CD8-positive, alpha-beta memory T cell (primary cell): ENCODE measurements around the gene NRBP1. TPM values are rescaled to one million over a fixed set of nuclear protein-coding genes. Genes with fewer than 3 reads are reported as not detected.

Source experiments
- CTCF ChIA-PET: fragments of 350-600 bp; sonication (Branson Sonifier 250); formaldehyde crosslinking; loops from one replicate; lab custom pipeline; 2021; ENCODE audit warnings: antibody characterized with exemption; lab: Charles Lee
- POLR2A ChIA-PET: fragments of 350-600 bp; sonication (Branson Sonifier 250); formaldehyde crosslinking; loops from one replicate; lab custom pipeline; 2021; ENCODE audit warnings: antibody characterized with exemption; lab: Charles Lee
- DNase-seq, 5 donors: peaks; one replicate each; pipeline versions ENCODE4 v3.0.0 to v3.0.0-alpha.2; 2020 to 2022; ENCODE audit warnings: mixed read lengths in 1 of 5
- H3K27ac ChIP-seq: one replicate; pipeline ENCODE4 v1.7.0; 2013; ENCODE audit warnings: low read depth, mild to moderate bottlenecking, low read length, moderate library complexity
- H3K27me3 ChIP-seq: 2 replicates; pipeline ENCODE4 v1.7.0; 2013; ENCODE audit warnings: low read length, mild to moderate bottlenecking; ENCODE audit not compliant: insufficient read depth, poor library complexity, severe bottlenecking
- H3K36me3 ChIP-seq: 2 replicates; pipeline ENCODE4 v1.7.0; 2013; ENCODE audit warnings: mild to moderate bottlenecking, low read length, moderate library complexity; ENCODE audit not compliant: insufficient read depth
- H3K4me1 ChIP-seq: 2 replicates; pipeline ENCODE4 v1.7.0; 2013; ENCODE audit warnings: mild to moderate bottlenecking, low read length, moderate library complexity; ENCODE audit not compliant: insufficient read depth
- H3K4me3 ChIP-seq: 2 replicates; pipeline ENCODE4 v1.7.0; 2013; ENCODE audit warnings: mild to moderate bottlenecking, low read length
- H3K9me3 ChIP-seq: 2 replicates; pipeline ENCODE4 v1.7.0; 2013; ENCODE audit warnings: mild to moderate bottlenecking, low read length
- H3K27ac Mint-ChIP-seq, 8 donors: one replicate each; pipeline ENCODE4 v1.8.0; 2020 to 2021; ENCODE audit warnings: mixed read lengths in 8 of 8, mild to moderate bottlenecking in 6 of 8, inconsistent platforms in 3 of 8, moderate library complexity in 3 of 8
- H3K27me3 Mint-ChIP-seq, 2 donors: one replicate each; pipeline ENCODE4 v1.8.0; 2020 to 2021; ENCODE audit warnings: mixed read lengths in 2 of 2, mild to moderate bottlenecking in 1 of 2, moderate library complexity in 1 of 2
- H3K36me3 Mint-ChIP-seq, 3 donors: one replicate each; pipeline ENCODE4 v1.8.0; 2020 to 2021; ENCODE audit warnings: mixed read lengths in 3 of 3, inconsistent platforms in 1 of 3, mild to moderate bottlenecking in 1 of 3
- H3K4me1 Mint-ChIP-seq, 3 donors: one replicate each; pipeline ENCODE4 v1.8.0; 2020 to 2021; ENCODE audit warnings: mixed read lengths in 3 of 3, inconsistent platforms in 1 of 3, mild to moderate bottlenecking in 1 of 3
- H3K4me3 Mint-ChIP-seq, 7 donors: one replicate each; pipeline ENCODE4 v1.8.0; 2020 to 2021; ENCODE audit warnings: mixed read lengths in 7 of 7, mild to moderate bottlenecking in 6 of 7, moderate library complexity in 4 of 7, inconsistent platforms in 2 of 7
- H3K9me3 Mint-ChIP-seq, 5 donors: one replicate each; pipeline ENCODE4 v1.8.0; 2020 to 2022; ENCODE audit warnings: mixed read lengths in 5 of 5, mild to moderate bottlenecking in 3 of 5, moderate library complexity in 2 of 5, inconsistent platforms in 1 of 5
- polyA plus RNA-seq: library from polyadenylated mRNA; unstranded; fragments of 300-500 nt; fragmentation: Illumina TruSeq; gene quantifications from one replicate; pipeline ENCODE4 v1.2.3, GENCODE V29; 2021
- total RNA-seq, 2 experiments: library from RNA; stranded (reverse); gene quantifications; one replicate each; pipeline ENCODE4 v1.2.3, GENCODE V29; 2021

Gene NRBP1
- total and polyA plus RNA-seq, 3 experiments from 2014 or later = 77.2 to 128 (median 81.0) TPM

- DNase-seq = no peak
- no peaks in the 10 kb centered on the region for H3K9me3 ChIP-seq
- Mint-ChIP-seq H3K4me1 (no peaks in the 10 kb centered on the region), H3K27me3 (no peaks in the 10 kb centered on the region), H3K27ac (peak overlapping the region in 1 of 8 donors; percentile 31), H3K4me3 (no peak overlapping the region), H3K9me3 (no peaks in the 10 kb centered on the region), H3K36me3 (peaks cover 4 to 42% (median 19%) of the 10 kb centered on the region in 3 donors)
- H3K4me1 ChIP-seq = no peaks in the 10 kb centered on the region
- H3K4me3 ChIP-seq = no peak overlapping the region
- no peaks in the 10 kb centered on the region for H3K27me3 ChIP-seq
- peaks cover 8% of the 10 kb centered on the region for H3K36me3 ChIP-seq
- ChIA-PET CTCF (no interaction called here), POLR2A (interaction anchor here (0.7 kb wide), 1 partner anchor 12 kb away, joined by 4 read pairs; no protein-coding TSS in a partner anchor)
- no peak overlapping the region for H3K27ac ChIP-seq
These were observed 43.5 kb downstream of the NRBP1 start for GRCh38 chr2:27471961-27472360.

- Histone ChIP-seq H3K4me1 (peaks cover 9% of the 10 kb centered on the region), H3K9me3 (no peaks in the 10 kb centered on the region), H3K27ac (no peak overlapping the region), H3K36me3 (no peaks in the 10 kb centered on the region), H3K27me3 (no peaks in the 10 kb centered on the region), H3K4me3 (no peak overlapping the region)
- DNase-seq = no peak
- H3K36me3 Mint-ChIP-seq = peaks cover 0 to 35% (median 10%) of the 10 kb centered on the region in 3 donors
- H3K27ac Mint-ChIP-seq = peak overlapping the region in 4 of 8 donors; percentile 44 to 89 (median 82)
- H3K4me1 Mint-ChIP-seq = peaks cover 13 to 18% (median 15%) of the 10 kb centered on the region in 3 donors
- H3K4me3 Mint-ChIP-seq = no peak overlapping the region
- no peaks in the 10 kb centered on the region for H3K9me3 Mint-ChIP-seq
- ChIA-PET CTCF (no interaction called here), POLR2A (no interaction called here)
- H3K27me3 Mint-ChIP-seq = no peaks in the 10 kb centered on the region
These were observed 57.1 kb downstream of the NRBP1 start for GRCh38 chr2:27485496-27485895.

GRCh38 chr2:27489118-27489497 is 60.7 kb downstream of the NRBP1 start:
- peaks cover 9 to 13% of the 10 kb centered on the region in 2 donors for H3K27me3 Mint-ChIP-seq
- peaks cover 13 to 28% (median 15%) of the 10 kb centered on the region in 3 donors for H3K4me1 Mint-ChIP-seq
- H3K9me3 Mint-ChIP-seq = no peaks in the 10 kb centered on the region

GRCh38 chr2:27489498-27490397 is 61.3 kb downstream of the NRBP1 start, which contains the start of gene IFT172:
IFT172 (minus strand) TSS chr2:27489743; CDS start chr2:27489653, 90 bp downstream.
- peak; percentile 99 to 100 (median 99) for DNase-seq
- no peaks in the 10 kb centered on the region for H3K9me3 ChIP-seq
- Mint-ChIP-seq H3K4me3 (peak within 1 kb of the TSS; percentile 72 to 92 (median 88)), H3K27ac (peak within 1 kb of the TSS; percentile 92 to 100 (median 99)), H3K9me3 (no peaks in the 10 kb centered on the region), H3K36me3 (peaks cover 0 to 8% (median 3%) of the 10 kb centered on the region in 3 donors), H3K4me1 (peaks cover 13 to 32% (median 15%) of the 10 kb centered on the region in 3 donors), H3K27me3 (peaks cover 14 to 17% of the 10 kb centered on the region in 2 donors)
- H3K27ac ChIP-seq = peak within 1 kb of the TSS; percentile 92
- H3K36me3 ChIP-seq = no peaks in the 10 kb centered on the region
- POLR2A ChIA-PET = interaction anchor here (1.2 kb wide), 1 partner anchor 62 kb away, joined by 3 read pairs; the partner anchor contains the start of gene NRBP1
- H3K27me3 ChIP-seq = peaks cover 9% of the 10 kb centered on the region
- peaks cover 14% of the 10 kb centered on the region for H3K4me1 ChIP-seq
- peak within 1 kb of the TSS; percentile 79 for H3K4me3 ChIP-seq
- CTCF ChIA-PET = no interaction called here

More at GRCh38 chr2:27489118-27489497, 60.7 kb downstream of the NRBP1 start:
- CTCF ChIA-PET = no interaction called here
- H3K27ac Mint-ChIP-seq = peak overlapping the region; percentile 92 to 100 (median 99)
- H3K9me3 ChIP-seq = no peaks in the 10 kb centered on the region
- no peak for DNase-seq
- peak overlapping the region; percentile 72 to 92 (median 88) for H3K4me3 Mint-ChIP-seq
- peak overlapping the region; percentile 79 for H3K4me3 ChIP-seq
- H3K36me3 Mint-ChIP-seq = peaks cover 0 to 10% (median 3%) of the 10 kb centered on the region in 3 donors
- no peaks in the 10 kb centered on the region for H3K36me3 ChIP-seq
- POLR2A ChIA-PET = no interaction called here
- peaks cover 9% of the 10 kb centered on the region for H3K4me1 ChIP-seq
- H3K27ac ChIP-seq = peak overlapping the region; percentile 92
- peaks cover 4% of the 10 kb centered on the region for H3K27me3 ChIP-seq

Other genes with a start within 250 kb of the NRBP1 start
- gene ATRAID, start 216.6 kb upstream of the NRBP1 start, total RNA-seq = 100 to 1,000 TPM; 101 to 106 TPM
- 296 TPM for gene ATRAID, start 216.6 kb upstream of the NRBP1 start, polyA plus RNA-seq
- 100 to 1,000 TPM; 109 to 110 TPM for gene SLC5A6, start 216.4 kb upstream of the NRBP1 start, total RNA-seq
- 21.0 TPM for gene SLC5A6, start 216.4 kb upstream of the NRBP1 start, polyA plus RNA-seq
- gene CAD, start 211.3 kb upstream of the NRBP1 start, total RNA-seq = 100 to 1,000 TPM; 147 to 154 TPM
- gene CAD, start 211.3 kb upstream of the NRBP1 start, polyA plus RNA-seq = 27.0 TPM
- gene SLC30A3, start 165.6 kb upstream of the NRBP1 start, total RNA-seq = under 1 TPM; 0.33 to 0.55 TPM
- not detected for gene SLC30A3, start 165.6 kb upstream of the NRBP1 start, polyA plus RNA-seq
- not detected for gene DNAJC5G, start 153.2 kb upstream of the NRBP1 start, total RNA-seq
- gene DNAJC5G, start 153.2 kb upstream of the NRBP1 start, polyA plus RNA-seq = not detected
- gene TRIM54, start 146.2 kb upstream of the NRBP1 start, total RNA-seq = under 1 TPM; 0.22 TPM
- not detected for gene TRIM54, start 146.2 kb upstream of the NRBP1 start, polyA plus RNA-seq
- 1 to 10 TPM; 1.7 to 2.6 TPM for gene UCN, start 120.2 kb upstream of the NRBP1 start, total RNA-seq
- 0.71 TPM for gene UCN, start 120.2 kb upstream of the NRBP1 start, polyA plus RNA-seq
- 10 to 100 TPM; 85.9 to 86.4 TPM for gene MPV17, start 105.5 kb upstream of the NRBP1 start, total RNA-seq
- 118 TPM for gene MPV17, start 105.5 kb upstream of the NRBP1 start, polyA plus RNA-seq
- gene GTF3C2, start 71.9 kb upstream of the NRBP1 start, total RNA-seq = 10 to 100 TPM; 76.7 to 81.7 TPM
- 43.5 TPM for gene GTF3C2, start 71.9 kb upstream of the NRBP1 start, polyA plus RNA-seq
- 10 to 100 TPM; 46.6 to 47.1 TPM for gene EIF2B4, start 58.3 kb upstream of the NRBP1 start, total RNA-seq
- 32.7 TPM for gene EIF2B4, start 58.3 kb upstream of the NRBP1 start, polyA plus RNA-seq
- 100 to 1,000 TPM; 122 to 130 TPM for gene SNX17, start 58.0 kb upstream of the NRBP1 start, total RNA-seq
- gene SNX17, start 58.0 kb upstream of the NRBP1 start, polyA plus RNA-seq = 211 TPM
- gene ZNF513, start 47.9 kb upstream of the NRBP1 start, total RNA-seq = 1 to 10 TPM; 9.2 to 9.9 TPM
- gene ZNF513, start 47.9 kb upstream of the NRBP1 start, polyA plus RNA-seq = 4.7 TPM
- gene PPM1G, start 19.0 kb upstream of the NRBP1 start, total RNA-seq = 100 to 1,000 TPM; 189 to 191 TPM
- gene PPM1G, start 19.0 kb upstream of the NRBP1 start, polyA plus RNA-seq = 104 TPM
- 1 to 10 TPM; 4.0 to 5.4 TPM for gene KRTCAP3, start 13.8 kb downstream of the NRBP1 start, total RNA-seq
- gene KRTCAP3, start 13.8 kb downstream of the NRBP1 start, polyA plus RNA-seq = 0.71 TPM
- gene IFT172, start 61.1 kb downstream of the NRBP1 start, total RNA-seq = 10 to 100 TPM; 12.0 to 13.8 TPM
- gene IFT172, start 61.1 kb downstream of the NRBP1 start, polyA plus RNA-seq = 5.3 TPM
- under 1 TPM in 1 of 2 experiments, not detected in 1; 0.15 TPM for gene FNDC4, start 66.6 kb downstream of the NRBP1 start, total RNA-seq
- not detected for gene FNDC4, start 66.6 kb downstream of the NRBP1 start, polyA plus RNA-seq
- not detected for gene GCKR, start 68.2 kb downstream of the NRBP1 start, total RNA-seq
- gene GCKR, start 68.2 kb downstream of the NRBP1 start, polyA plus RNA-seq = not detected
- gene ZNF512, start 154.4 kb downstream of the NRBP1 start, total RNA-seq = 10 to 100 TPM; 20.6 to 21.8 TPM
- 39.1 TPM for gene ZNF512, start 154.4 kb downstream of the NRBP1 start, polyA plus RNA-seq
- under 1 TPM; 0.20 to 0.58 TPM for gene CCDC121, start 200.4 kb downstream of the NRBP1 start, total RNA-seq
- 0.62 TPM for gene CCDC121, start 200.4 kb downstream of the NRBP1 start, polyA plus RNA-seq
- 10 to 100 TPM; 67.3 to 70.5 TPM for gene GPN1, start 200.4 kb downstream of the NRBP1 start, total RNA-seq
- 63.6 TPM for gene GPN1, start 200.4 kb downstream of the NRBP1 start, polyA plus RNA-seq
- 10 to 100 TPM; 31.1 to 33.6 TPM for gene SUPT7L, start 235.0 kb downstream of the NRBP1 start, total RNA-seq
- 24.6 TPM for gene SUPT7L, start 235.0 kb downstream of the NRBP1 start, polyA plus RNA-seq
- gene SLC4A1AP, start 235.3 kb downstream of the NRBP1 start, total RNA-seq = 10 to 100 TPM; 28.6 to 29.6 TPM
- 29.1 TPM for gene SLC4A1AP, start 235.3 kb downstream of the NRBP1 start, polyA plus RNA-seq